ENCODE results near the gene TBX6. TPM values are rescaled to one million over a fixed set of nuclear protein-coding genes. Genes with fewer than 3 reads are reported as not detected.

The TBX6 gene
- total RNA-seq, 6 experiments from 2014 or later, result 0.37 to 0.68 (median 0.42) TPM

DNA sequence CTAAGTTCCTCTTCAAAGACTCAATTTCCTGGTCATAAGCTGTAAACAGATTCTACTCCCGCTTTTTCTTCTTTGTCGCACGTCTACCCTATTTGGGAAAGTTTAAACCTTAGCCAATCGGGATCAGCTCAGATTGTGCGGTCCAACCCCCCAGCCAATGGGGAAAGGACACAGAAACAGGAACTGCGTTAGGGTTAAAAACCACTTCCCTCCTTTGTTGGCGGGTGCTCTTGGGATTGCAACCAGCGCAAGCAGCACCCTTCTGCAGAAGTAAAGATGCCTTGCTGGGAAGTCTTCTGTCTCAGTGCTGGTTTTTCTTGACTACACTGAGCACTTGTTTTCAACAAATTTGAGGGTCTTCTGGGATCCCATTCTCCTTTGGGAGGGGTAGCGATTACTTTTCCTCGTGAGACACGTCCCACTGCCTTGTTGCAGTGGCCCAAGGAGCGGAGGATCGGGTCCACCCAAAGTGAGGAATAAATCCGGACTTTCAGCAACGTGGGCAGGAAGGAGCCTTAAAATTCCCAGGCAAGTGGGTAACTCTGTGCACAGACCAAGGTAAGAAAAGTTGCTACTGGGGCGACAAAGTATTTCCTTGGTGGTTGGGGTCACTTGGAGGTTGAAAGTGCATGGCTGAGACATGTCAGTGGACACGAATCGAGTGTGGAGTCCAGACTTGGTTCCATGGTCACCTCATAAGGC, 5.3 kb upstream of the TBX6 start:
- H3K27me3 ChIP-seq, result no peaks in the 10 kb centered on the region
- peak overlapping the region in 2 of 3 donors; percentile 74 to 92 for H3K27ac ChIP-seq
- peaks cover 0 to 11% (median 0%) of the 10 kb centered on the region in 4 donors for H3K36me3 ChIP-seq
- H3K4me3 ChIP-seq, result peak overlapping the region in 1 of 3 donors; percentile 63
- H3K4me1 ChIP-seq, result peaks cover 0 to 21% (median 0%) of the 10 kb centered on the region in 4 donors
- no peaks in the 10 kb centered on the region for H3K9me3 ChIP-seq
- intact Hi-C loops (cut with DNase I), result no loop called here
- TF ChIP-seq POLR2A (IDR thresholded peaks at IDR 0.05), result no peak
- TF ChIP-seq, protein P1, sequence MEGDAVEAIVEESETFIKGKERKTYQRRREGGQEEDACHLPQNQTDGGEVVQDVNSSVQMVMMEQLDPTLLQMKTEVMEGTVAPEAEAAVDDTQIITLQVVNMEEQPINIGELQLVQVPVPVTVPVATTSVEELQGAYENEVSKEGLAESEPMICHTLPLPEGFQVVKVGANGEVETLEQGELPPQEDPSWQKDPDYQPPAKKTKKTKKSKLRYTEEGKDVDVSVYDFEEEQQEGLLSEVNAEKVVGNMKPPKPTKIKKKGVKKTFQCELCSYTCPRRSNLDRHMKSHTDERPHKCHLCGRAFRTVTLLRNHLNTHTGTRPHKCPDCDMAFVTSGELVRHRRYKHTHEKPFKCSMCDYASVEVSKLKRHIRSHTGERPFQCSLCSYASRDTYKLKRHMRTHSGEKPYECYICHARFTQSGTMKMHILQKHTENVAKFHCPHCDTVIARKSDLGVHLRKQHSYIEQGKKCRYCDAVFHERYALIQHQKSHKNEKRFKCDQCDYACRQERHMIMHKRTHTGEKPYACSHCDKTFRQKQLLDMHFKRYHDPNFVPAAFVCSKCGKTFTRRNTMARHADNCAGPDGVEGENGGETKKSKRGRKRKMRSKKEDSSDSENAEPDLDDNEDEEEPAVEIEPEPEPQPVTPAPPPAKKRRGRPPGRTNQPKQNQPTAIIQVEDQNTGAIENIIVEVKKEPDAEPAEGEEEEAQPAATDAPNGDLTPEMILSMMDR (IDR thresholded peaks at IDR 0.05), result no peak
- ATAC-seq, result no peak
- no peak for DNase-seq
- 93% methylated on average over 16 of the region's 18 CpGs for WGBS (ENCODE audit: insufficient coverage, low coverage, low lambda C conversion rate, missing lambda C conversion rate)

DNA sequence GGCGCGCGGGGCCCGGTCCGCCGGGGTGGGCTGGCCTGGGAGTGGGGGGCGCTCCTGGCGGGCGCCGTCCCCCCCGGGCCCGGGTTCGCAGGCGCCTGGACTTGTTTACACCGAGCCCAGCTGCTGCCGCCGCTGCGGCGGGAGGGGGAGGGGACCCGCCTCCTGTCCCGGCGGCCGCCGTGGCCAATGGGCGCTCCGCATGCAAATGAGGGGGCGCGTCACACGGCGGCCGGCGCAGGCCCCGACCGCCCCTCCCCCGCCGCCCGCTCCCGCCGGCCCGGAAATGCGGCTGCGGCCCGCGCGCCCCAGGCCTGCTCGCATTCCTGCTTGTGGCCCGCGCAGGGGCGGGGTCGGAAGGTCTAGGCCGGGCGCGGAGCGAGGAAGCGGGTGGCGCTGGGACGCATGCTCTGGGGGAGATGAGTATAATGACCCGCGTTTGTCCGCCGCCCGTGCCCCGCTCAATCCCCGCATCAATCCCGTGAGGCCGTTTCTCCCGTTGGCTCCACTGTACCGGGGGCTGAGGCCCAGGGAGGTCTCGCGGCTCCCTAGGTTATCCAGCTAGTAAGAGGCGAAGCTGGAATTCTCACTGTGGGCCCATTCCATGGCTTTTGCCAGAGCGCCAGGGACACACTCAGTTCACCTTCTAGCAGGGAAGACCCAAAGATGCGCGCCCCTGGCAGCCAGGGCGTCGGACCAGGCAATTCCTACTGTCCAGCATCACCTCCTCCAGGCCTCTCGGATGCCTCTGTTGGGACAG, 4.6 kb upstream of the TBX6 start, which contains the start of gene YPEL3:
Gene YPEL3, minus strand, starts transcription at position 109 of the 757 bp plus-strand sequence. CDS start 731 bp downstream, outside the sequence.
- Histone ChIP-seq H3K9me3 (no peaks in the 10 kb centered on the region), H3K27ac (peak within 1 kb of the TSS; percentile 88 to 92 (median 92)), H3K36me3 (peaks cover 0 to 11% (median 0%) of the 10 kb centered on the region in 4 donors), H3K4me3 (peak within 1 kb of the TSS; percentile 55 to 63 (median 62)), H3K27me3 (no peaks in the 10 kb centered on the region), H3K4me1 (peaks cover 0 to 25% (median 1%) of the 10 kb centered on the region in 4 donors)
- intact Hi-C loops (cut with DNase I), result no loop called here
- peak; percentile 96 to 97 (median 97) for DNase-seq
- 83% methylated on average over 1 of the region's 77 CpGs for WGBS (ENCODE audit: insufficient coverage, low coverage, low lambda C conversion rate, missing lambda C conversion rate)
- TF ChIP-seq POLR2A (IDR thresholded peaks at IDR 0.05), result peak; percentile 57
- TF ChIP-seq, protein P1 (IDR thresholded peaks at IDR 0.05), result no peak
- peak; percentile 69 to 83 (median 80) for ATAC-seq

DNA sequence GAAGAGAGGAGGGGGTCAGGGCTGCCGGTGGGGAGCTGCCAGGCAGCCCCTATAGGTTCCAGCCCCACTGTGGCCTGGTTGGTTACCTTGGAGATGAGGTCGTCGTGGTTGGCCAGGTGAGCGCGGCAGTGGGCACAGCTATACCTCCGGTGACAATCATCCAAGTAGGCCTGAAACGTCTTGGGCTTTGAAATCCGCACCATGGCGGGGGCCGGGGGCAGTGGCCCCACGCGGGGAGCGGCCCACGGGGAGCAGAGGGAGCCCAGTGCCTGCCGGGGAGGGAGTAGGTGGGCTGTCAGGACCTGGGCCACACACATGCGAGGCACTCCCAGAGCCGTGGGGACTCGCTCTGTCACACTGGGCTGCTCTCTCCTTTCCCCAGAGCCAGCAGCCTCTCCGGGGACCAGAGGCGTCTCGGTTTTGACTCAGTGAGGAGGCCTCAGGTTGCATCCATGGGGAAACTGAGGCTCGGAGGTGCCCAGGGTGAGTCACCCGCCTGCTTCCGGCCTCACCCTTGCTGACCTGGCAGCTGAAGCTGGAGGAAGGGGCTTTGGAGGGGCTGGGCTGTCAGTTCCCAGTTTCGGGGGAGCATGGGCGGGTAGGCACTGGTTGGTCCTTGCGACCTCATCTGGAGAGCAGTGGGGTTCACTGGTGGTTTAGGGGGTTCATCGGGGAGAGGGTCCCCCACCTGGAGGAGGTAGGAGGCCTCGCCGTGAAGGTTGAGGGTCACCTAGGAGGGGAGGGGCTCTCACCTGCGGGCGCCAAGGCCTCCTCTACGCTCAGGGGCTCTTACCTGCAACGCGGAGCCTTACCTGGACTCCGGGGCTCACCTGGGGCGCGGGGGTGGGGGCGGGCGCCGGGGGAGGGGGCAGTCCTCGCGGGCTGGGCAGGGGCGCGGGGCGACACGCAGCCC, 3.7 kb upstream of the TBX6 start:
- H3K27ac ChIP-seq, result peak overlapping the region; percentile 88 to 92 (median 92)
- DNase-seq (no peak), ATAC-seq (no peak)
- H3K27me3 ChIP-seq, result no peaks in the 10 kb centered on the region
- no peak for TF ChIP-seq POLR2A (IDR thresholded peaks at IDR 0.05)
- TF ChIP-seq, protein P1 (IDR thresholded peaks at IDR 0.05), result no peak
- WGBS (ENCODE audit: insufficient coverage, low coverage, low lambda C conversion rate, missing lambda C conversion rate), result 7% methylated on average over 8 of the region's 47 CpGs
- no peaks in the 10 kb centered on the region for H3K9me3 ChIP-seq
- peaks cover 0 to 11% (median 0%) of the 10 kb centered on the region in 4 donors for H3K36me3 ChIP-seq
- intact Hi-C loops (cut with DNase I), result no loop called here
- H3K4me3 ChIP-seq, result peak overlapping the region; percentile 55 to 63 (median 62)
- H3K4me1 ChIP-seq, result peaks cover 0 to 34% (median 4%) of the 10 kb centered on the region in 4 donors

DNA sequence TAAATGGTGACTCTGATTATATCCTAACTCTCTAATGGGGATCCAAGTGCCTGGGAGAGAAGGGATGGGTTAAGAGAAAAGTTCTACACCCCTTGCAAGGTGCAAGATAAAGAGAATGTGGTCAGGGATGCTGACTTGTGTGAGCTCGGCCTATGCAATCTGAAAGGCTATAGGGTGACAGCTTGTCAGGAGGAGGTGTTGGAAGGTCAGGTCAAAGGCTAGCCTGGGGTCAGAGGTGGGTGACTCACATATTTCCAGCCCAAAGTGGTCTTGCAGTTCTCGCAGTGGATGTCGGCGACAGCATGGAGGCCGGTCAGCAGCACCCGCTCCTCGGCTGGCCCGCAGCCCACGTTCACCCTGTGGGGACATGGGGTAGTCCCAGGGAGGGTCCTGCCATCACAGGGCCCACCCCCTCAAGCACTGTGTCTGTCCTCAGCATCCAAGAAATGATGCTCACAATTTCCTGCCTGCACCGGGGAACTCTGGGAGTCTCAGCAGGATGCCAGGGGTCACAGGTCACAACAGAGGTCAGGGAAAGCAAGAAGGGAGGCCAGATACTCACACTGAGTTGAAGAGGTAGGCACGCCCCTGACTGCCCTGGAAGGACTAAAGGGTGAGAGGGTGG, 2.9 kb upstream of the TBX6 start:
- TF ChIP-seq, protein P1 (IDR thresholded peaks at IDR 0.05), result no peak
- TF ChIP-seq POLR2A (IDR thresholded peaks at IDR 0.05), result no peak
- ATAC-seq, result no peak
- intact Hi-C loops (cut with DNase I), result no loop called here
- no peak for DNase-seq
- H3K4me1 ChIP-seq, result peaks cover 0 to 34% (median 4%) of the 10 kb centered on the region in 4 donors
- peak overlapping the region; percentile 55 to 63 (median 62) for H3K4me3 ChIP-seq
- H3K9me3 ChIP-seq, result no peaks in the 10 kb centered on the region
- peaks cover 0 to 11% (median 0%) of the 10 kb centered on the region in 4 donors for H3K36me3 ChIP-seq
- WGBS (ENCODE audit: insufficient coverage, low coverage, low lambda C conversion rate, missing lambda C conversion rate), result 83% methylated on average over 1 of the region's 11 CpGs
- peak overlapping the region; percentile 88 to 92 (median 92) for H3K27ac ChIP-seq
- H3K27me3 ChIP-seq, result no peaks in the 10 kb centered on the region
